ENCODE results near the gene SPINT2. TPM values are rescaled to one million over a fixed set of nuclear protein-coding genes. Genes with fewer than 3 reads are reported as not detected.
A peak's percentile ranks its signal among the peaks of the same experiment; 100 is the strongest.

The SPINT2 gene
- total and polyA plus RNA-seq, 4 donors, result 146 to 292 (median 196) TPM

GRCh38 chr19:38321646-38322196 is 57.3 kb downstream of the SPINT2 start:
- Histone ChIP-seq H3K4me1 (ENCODE audit: control insufficient read depth in 1 of 2, insufficient read depth in 2 of 2, low read length in 2 of 2) (peaks cover 0 to 5% of the 10 kb centered on the region in 2 donors), H3K27me3 (ENCODE audit: control insufficient read depth in 1 of 2, insufficient read depth in 2 of 2, low read length in 1 of 2) (no peaks in the 10 kb centered on the region), H3K27ac (ENCODE audit: low read depth in 1 of 2, low read length in 2 of 2) (peak overlapping the region in 1 of 2 donors; percentile 43), H3K4me3 (ENCODE audit: low read length in 2 of 2) (peak overlapping the region in 1 of 2 donors; percentile 67), H3K36me3 (ENCODE audit: control insufficient read depth in 1 of 2, insufficient read depth in 2 of 2, low read length in 1 of 2) (peaks cover 0 to 4% of the 10 kb centered on the region in 2 donors), H3K9me3 (ENCODE audit: control insufficient read depth, low read length) (no peaks in the 10 kb centered on the region)
- peak in 1 of 2 donors; percentile 72 for DNase-seq
- 16 to 19% methylated on average over 11 of the region's 11 CpGs for WGBS, 2 donors
- intact Hi-C loops (cut with DNase I), result loop anchor here (5.0 kb wide), 2 partner anchors 54 to 79 kb away; no protein-coding TSS in a partner anchor
- ATAC-seq (ENCODE audit: low FRiP score), result peak; percentile 38

- ATAC-seq (ENCODE audit: low FRiP score) (no peak), DNase-seq (no peak)
- Histone ChIP-seq H3K27me3 (ENCODE audit: control insufficient read depth in 1 of 2, insufficient read depth in 2 of 2, low read length in 1 of 2) (no peaks in the 10 kb centered on the region), H3K27ac (ENCODE audit: low read depth in 1 of 2, low read length in 2 of 2) (peak overlapping the region in 1 of 2 donors; percentile 23), H3K9me3 (ENCODE audit: control insufficient read depth, low read length) (no peaks in the 10 kb centered on the region), H3K36me3 (ENCODE audit: control insufficient read depth in 1 of 2, insufficient read depth in 2 of 2, low read length in 1 of 2) (peaks cover 0 to 14% of the 10 kb centered on the region in 2 donors), H3K4me3 (ENCODE audit: low read length in 2 of 2) (no peak overlapping the region), H3K4me1 (ENCODE audit: control insufficient read depth in 1 of 2, insufficient read depth in 2 of 2, low read length in 2 of 2) (peaks cover 0 to 5% of the 10 kb centered on the region in 2 donors)
- 65 to 71% methylated on average over 7 of the region's 7 CpGs for WGBS, 2 donors
- intact Hi-C loops (cut with DNase I), result loop anchor here (5.0 kb wide), 2 partner anchors 56 to 81 kb away; no protein-coding TSS in a partner anchor
These were observed 58.9 kb downstream of the SPINT2 start for GRCh38 chr19:38323291-38323690.

GRCh38 chr19:38324431-38324830 is 60.1 kb downstream of the SPINT2 start:
- WGBS, 2 donors, result 92 to 99% methylated on average over 4 of the region's 4 CpGs
- no peak for DNase-seq
- Histone ChIP-seq H3K27ac (ENCODE audit: low read depth in 1 of 2, low read length in 2 of 2) (no peak overlapping the region), H3K36me3 (ENCODE audit: control insufficient read depth in 1 of 2, insufficient read depth in 2 of 2, low read length in 1 of 2) (peaks cover 0 to 14% of the 10 kb centered on the region in 2 donors), H3K27me3 (ENCODE audit: control insufficient read depth in 1 of 2, insufficient read depth in 2 of 2, low read length in 1 of 2) (no peaks in the 10 kb centered on the region), H3K9me3 (ENCODE audit: control insufficient read depth, low read length) (no peaks in the 10 kb centered on the region), H3K4me3 (ENCODE audit: low read length in 2 of 2) (no peak overlapping the region), H3K4me1 (ENCODE audit: control insufficient read depth in 1 of 2, insufficient read depth in 2 of 2, low read length in 2 of 2) (peaks cover 0 to 5% of the 10 kb centered on the region in 2 donors)
- intact Hi-C loops (cut with DNase I), result loop anchor here (5.0 kb wide), 2 partner anchors 57 to 82 kb away; no protein-coding TSS in a partner anchor
- ATAC-seq (ENCODE audit: low FRiP score), result no peak

- WGBS, 2 donors, result 93 to 94% methylated on average over 22 of the region's 22 CpGs
- intact Hi-C loops (cut with DNase I), result no loop called here
- Histone ChIP-seq H3K4me1 (ENCODE audit: control insufficient read depth in 1 of 2, insufficient read depth in 2 of 2, low read length in 2 of 2) (peaks cover 0 to 5% of the 10 kb centered on the region in 2 donors), H3K27ac (ENCODE audit: low read depth in 1 of 2, low read length in 2 of 2) (no peak overlapping the region), H3K36me3 (ENCODE audit: control insufficient read depth in 1 of 2, insufficient read depth in 2 of 2, low read length in 1 of 2) (peaks cover 0 to 14% of the 10 kb centered on the region in 2 donors), H3K4me3 (ENCODE audit: low read length in 2 of 2) (no peak overlapping the region), H3K9me3 (ENCODE audit: control insufficient read depth, low read length) (no peaks in the 10 kb centered on the region), H3K27me3 (ENCODE audit: control insufficient read depth in 1 of 2, insufficient read depth in 2 of 2, low read length in 1 of 2) (no peaks in the 10 kb centered on the region)
- ATAC-seq (ENCODE audit: low FRiP score) (no peak), DNase-seq (no peak)
These were observed 62.2 kb downstream of the SPINT2 start for GRCh38 chr19:38326591-38326990.

- Histone ChIP-seq H3K27me3 (ENCODE audit: control insufficient read depth in 1 of 2, insufficient read depth in 2 of 2, low read length in 1 of 2) (no peaks in the 10 kb centered on the region), H3K4me3 (ENCODE audit: low read length in 2 of 2) (no peak overlapping the region), H3K4me1 (ENCODE audit: control insufficient read depth in 1 of 2, insufficient read depth in 2 of 2, low read length in 2 of 2) (no peaks in the 10 kb centered on the region), H3K9me3 (ENCODE audit: control insufficient read depth, low read length) (no peaks in the 10 kb centered on the region), H3K36me3 (ENCODE audit: control insufficient read depth in 1 of 2, insufficient read depth in 2 of 2, low read length in 1 of 2) (peaks cover 0 to 12% of the 10 kb centered on the region in 2 donors), H3K27ac (ENCODE audit: low read depth in 1 of 2, low read length in 2 of 2) (no peak overlapping the region)
- DNase-seq (no peak), ATAC-seq (ENCODE audit: low FRiP score) (no peak)
- intact Hi-C loops (cut with DNase I), result loop anchor here in 1 of 2 donors (10.0 kb wide), 1 partner anchor 425 kb away; the partner anchor contains the start of genes SIPA1L3 and WDR87
- 89 to 94% methylated on average over 7 of the region's 7 CpGs for WGBS, 2 donors
These were observed 65.3 kb downstream of the SPINT2 start for GRCh38 chr19:38329651-38330050.

GRCh38 chr19:38331728-38332127 is 67.4 kb downstream of the SPINT2 start:
- intact Hi-C loops (cut with DNase I), result loop anchor here in 1 of 2 donors (10.0 kb wide), 1 partner anchor 427 kb away; the partner anchor contains the start of genes SIPA1L3 and WDR87
- 89 to 97% methylated on average over 1 of the region's 1 CpG for WGBS, 2 donors
- Histone ChIP-seq H3K36me3 (ENCODE audit: control insufficient read depth in 1 of 2, insufficient read depth in 2 of 2, low read length in 1 of 2) (peaks cover 0 to 10% of the 10 kb centered on the region in 2 donors), H3K27me3 (ENCODE audit: control insufficient read depth in 1 of 2, insufficient read depth in 2 of 2, low read length in 1 of 2) (no peaks in the 10 kb centered on the region), H3K9me3 (ENCODE audit: control insufficient read depth, low read length) (no peaks in the 10 kb centered on the region), H3K27ac (ENCODE audit: low read depth in 1 of 2, low read length in 2 of 2) (no peak overlapping the region), H3K4me1 (ENCODE audit: control insufficient read depth in 1 of 2, insufficient read depth in 2 of 2, low read length in 2 of 2) (no peaks in the 10 kb centered on the region), H3K4me3 (ENCODE audit: low read length in 2 of 2) (no peak overlapping the region)
- DNase-seq, result no peak
- no peak for ATAC-seq (ENCODE audit: low FRiP score)

- no peaks in the 10 kb centered on the region for H3K36me3 ChIP-seq (ENCODE audit: control insufficient read depth in 1 of 2, insufficient read depth in 2 of 2, low read length in 1 of 2)
- H3K4me3 ChIP-seq (ENCODE audit: low read length in 2 of 2), result no peak overlapping the region
- intact Hi-C loops (cut with DNase I), result loop anchor here in 1 of 2 donors (10.0 kb wide), 1 partner anchor 428 kb away; the partner anchor contains the start of genes SIPA1L3 and WDR87
- no peaks in the 10 kb centered on the region for H3K27me3 ChIP-seq (ENCODE audit: control insufficient read depth in 1 of 2, insufficient read depth in 2 of 2, low read length in 1 of 2)
- DNase-seq (no peak), ATAC-seq (ENCODE audit: low FRiP score) (no peak)
- no peaks in the 10 kb centered on the region for H3K9me3 ChIP-seq (ENCODE audit: control insufficient read depth, low read length)
- no peaks in the 10 kb centered on the region for H3K4me1 ChIP-seq (ENCODE audit: control insufficient read depth in 1 of 2, insufficient read depth in 2 of 2, low read length in 2 of 2)
- WGBS, 2 donors, result 82 to 91% methylated on average over 9 of the region's 9 CpGs
- H3K27ac ChIP-seq (ENCODE audit: low read depth in 1 of 2, low read length in 2 of 2), result no peak overlapping the region
These were observed 68.9 kb downstream of the SPINT2 start for GRCh38 chr19:38333245-38333644.

- Histone ChIP-seq H3K9me3 (ENCODE audit: control insufficient read depth, low read length) (no peaks in the 10 kb centered on the region), H3K4me3 (ENCODE audit: low read length in 2 of 2) (peak overlapping the region; percentile 23 to 59), H3K36me3 (ENCODE audit: control insufficient read depth in 1 of 2, insufficient read depth in 2 of 2, low read length in 1 of 2) (no peaks in the 10 kb centered on the region), H3K27ac (ENCODE audit: low read depth in 1 of 2, low read length in 2 of 2) (peak overlapping the region in 1 of 2 donors; percentile 93), H3K4me1 (ENCODE audit: control insufficient read depth in 1 of 2, insufficient read depth in 2 of 2, low read length in 2 of 2) (no peaks in the 10 kb centered on the region), H3K27me3 (ENCODE audit: control insufficient read depth in 1 of 2, insufficient read depth in 2 of 2, low read length in 1 of 2) (no peaks in the 10 kb centered on the region)
- peak; percentile 98 to 99 for DNase-seq
- intact Hi-C loops (cut with DNase I), result loop anchor here (1.0 to 10.0 kb wide), 10 partner anchors 36 to 516 kb away; partner anchors contain the start of genes PSMD8 (in 2 of the 2), GGN (in 1 of the 2), SIPA1L3 (in 1 of the 2) and SPRED3 (in 1 of the 2)
- ATAC-seq (ENCODE audit: low FRiP score), result peak; percentile 96
- WGBS, 2 donors, result 1% methylated on average over 45 to 52 of the region's 52 CpGs
These were observed 71.7 kb downstream of the SPINT2 start for GRCh38 chr19:38335949-38336637.

All from aorta (tissue), 5 donors.